Skeletal muscle tissue (tissue), 4 donors: ENCODE data around the gene EBF4. TPM values are rescaled to one million over a fixed set of nuclear protein-coding genes. Genes with fewer than 3 reads are reported as not detected.
A peak's percentile ranks its signal among the peaks of the same experiment; 100 is the strongest.

ENCODE experiments used
- H3K27ac ChIP-seq: one replicate; pipeline ENCODE4 v1.7.0; 2013; ENCODE audit warnings: mild to moderate bottlenecking, low read depth, low read length, inconsistent platforms
- H3K27me3 ChIP-seq, 3 donors: one replicate each; pipeline ENCODE4 v1.7.0; 2013; ENCODE audit warnings: low read length in 3 of 3; ENCODE audit not compliant: control insufficient read depth in 3 of 3, insufficient read depth in 3 of 3
- H3K36me3 ChIP-seq, 3 donors: one replicate each; pipeline ENCODE4 v1.7.0; 2013; ENCODE audit warnings: low read length in 3 of 3; ENCODE audit not compliant: control insufficient read depth in 3 of 3, insufficient read depth in 3 of 3
- H3K4me1 ChIP-seq, 3 donors: one replicate each; pipeline ENCODE4 v1.7.0; 2013; ENCODE audit warnings: low read length in 3 of 3, mild to moderate bottlenecking in 3 of 3; ENCODE audit not compliant: control insufficient read depth in 3 of 3, insufficient read depth in 3 of 3
- H3K4me3 ChIP-seq, 3 donors: one replicate each; pipeline ENCODE4 v1.7.0; 2013; ENCODE audit warnings: low read length in 3 of 3
- H3K9ac ChIP-seq, 3 donors: one replicate each; pipeline ENCODE4 v1.7.0; 2013; ENCODE audit warnings: low read length in 3 of 3, mild to moderate bottlenecking in 3 of 3, moderate library complexity in 2 of 3, low read depth in 1 of 3
- H3K9me3 ChIP-seq, 3 donors: one replicate each; pipeline ENCODE4 v1.7.0; 2013; ENCODE audit warnings: low read length in 3 of 3; ENCODE audit not compliant: control insufficient read depth in 3 of 3
- total RNA-seq: library from RNA; depleted of rRNA; stranded (reverse); fragments of >200 nt; gene quantifications from one replicate; pipeline ENCODE4 v1.2.3, GENCODE V29; 2014
- donor health status: Osteomylitis.

The EBF4 gene
- total RNA-seq, 1 donor from 2014 or later, result 2.6 TPM

DNA sequence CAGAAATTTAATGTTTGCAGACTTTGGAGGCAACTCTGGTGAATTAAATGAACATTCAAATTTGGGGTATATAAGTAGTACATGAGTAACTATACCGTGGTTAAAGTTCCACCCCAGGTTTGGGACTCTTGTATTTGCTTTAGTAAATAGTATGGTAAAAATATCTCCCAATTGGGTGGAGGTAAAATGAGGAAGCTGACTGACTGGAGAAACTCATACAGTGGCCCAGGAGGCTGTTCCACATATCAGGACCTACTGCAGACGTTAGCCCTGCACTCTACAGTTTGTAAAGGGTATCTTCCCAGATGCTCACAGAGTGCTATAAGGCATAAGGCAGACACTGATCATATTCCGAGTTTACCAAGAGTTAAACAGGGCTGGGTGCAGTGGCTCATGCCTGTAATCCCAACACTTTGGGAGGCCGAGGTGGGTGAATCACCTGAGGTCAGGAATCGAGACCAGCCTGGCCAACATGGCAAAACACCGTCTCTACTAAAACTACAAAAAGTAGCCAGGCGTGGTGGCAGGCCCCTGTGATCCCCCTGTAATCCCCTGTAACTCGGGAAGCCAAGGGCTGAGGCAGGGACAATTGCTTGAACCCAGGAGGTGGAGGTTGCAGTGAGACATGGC is 54.2 kb downstream of the EBF4 start:
- Histone ChIP-seq H3K27me3 (peaks cover 43 to 51% (median 51%) of the 10 kb centered on the region in 3 donors), H3K4me1 (peaks cover 4 to 6% (median 4%) of the 10 kb centered on the region in 3 donors), H3K9ac (no peak overlapping the region), H3K9me3 (no peaks in the 10 kb centered on the region), H3K27ac (no peak overlapping the region), H3K36me3 (no peaks in the 10 kb centered on the region), H3K4me3 (no peak overlapping the region)

- no peaks in the 10 kb centered on the region for H3K36me3 ChIP-seq
- no peaks in the 10 kb centered on the region for H3K9me3 ChIP-seq
- H3K27me3 ChIP-seq, result peaks cover 46 to 48% (median 46%) of the 10 kb centered on the region in 3 donors
- H3K4me3 ChIP-seq, result no peak overlapping the region
- peaks cover 7 to 11% (median 9%) of the 10 kb centered on the region in 3 donors for H3K4me1 ChIP-seq
- no peak overlapping the region for H3K9ac ChIP-seq
- H3K27ac ChIP-seq, result no peak overlapping the region
Observed at GRCh38 chr20:2747676-2748235, 55.2 kb downstream of the EBF4 start.

DNA sequence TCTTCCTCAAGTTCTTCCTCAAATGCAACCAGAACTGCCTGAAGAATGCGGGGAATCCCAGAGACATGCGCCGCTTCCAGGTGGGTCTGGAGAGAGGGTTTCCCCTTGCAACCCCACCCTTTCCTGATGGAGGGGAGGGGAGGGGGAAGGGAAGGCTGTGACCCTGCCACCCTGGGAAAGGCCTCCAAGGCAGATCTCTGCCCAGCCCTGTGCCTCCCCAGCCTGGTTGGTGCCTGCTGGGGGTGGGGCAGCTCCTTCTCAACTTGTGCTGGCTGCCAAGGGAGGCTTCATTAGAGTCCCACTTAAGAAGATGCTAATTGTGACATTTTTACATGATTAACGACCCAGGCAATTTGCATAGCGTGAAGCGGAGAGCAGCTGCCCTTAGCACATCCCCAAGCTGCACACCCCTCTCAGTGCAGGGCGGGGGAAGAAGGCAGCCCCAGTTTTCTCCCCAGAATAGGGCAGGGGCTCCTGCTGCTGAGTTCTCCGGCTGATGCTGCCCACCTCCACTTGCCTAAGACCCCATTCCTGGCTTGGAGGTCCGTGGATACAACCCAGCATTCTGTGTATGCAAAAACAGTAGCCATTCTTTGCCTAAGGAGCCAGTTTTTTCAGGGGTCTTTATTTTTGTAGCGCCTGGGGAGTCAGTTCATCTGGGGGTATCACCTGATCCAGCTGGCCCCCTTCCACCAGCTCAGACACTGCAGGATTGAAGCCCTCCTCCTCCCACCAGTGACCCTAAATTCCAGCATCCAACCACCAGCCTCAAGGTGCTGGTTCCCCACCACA is 56.2 kb downstream of the EBF4 start:
- peaks cover 15 to 18% (median 16%) of the 10 kb centered on the region in 3 donors for H3K4me1 ChIP-seq
- H3K4me3 ChIP-seq, result no peak overlapping the region
- no peaks in the 10 kb centered on the region for H3K9me3 ChIP-seq
- H3K27ac ChIP-seq, result no peak overlapping the region
- H3K27me3 ChIP-seq, result peaks cover 49 to 51% (median 51%) of the 10 kb centered on the region in 3 donors
- H3K9ac ChIP-seq, result no peak overlapping the region
- no peaks in the 10 kb centered on the region for H3K36me3 ChIP-seq

DNA sequence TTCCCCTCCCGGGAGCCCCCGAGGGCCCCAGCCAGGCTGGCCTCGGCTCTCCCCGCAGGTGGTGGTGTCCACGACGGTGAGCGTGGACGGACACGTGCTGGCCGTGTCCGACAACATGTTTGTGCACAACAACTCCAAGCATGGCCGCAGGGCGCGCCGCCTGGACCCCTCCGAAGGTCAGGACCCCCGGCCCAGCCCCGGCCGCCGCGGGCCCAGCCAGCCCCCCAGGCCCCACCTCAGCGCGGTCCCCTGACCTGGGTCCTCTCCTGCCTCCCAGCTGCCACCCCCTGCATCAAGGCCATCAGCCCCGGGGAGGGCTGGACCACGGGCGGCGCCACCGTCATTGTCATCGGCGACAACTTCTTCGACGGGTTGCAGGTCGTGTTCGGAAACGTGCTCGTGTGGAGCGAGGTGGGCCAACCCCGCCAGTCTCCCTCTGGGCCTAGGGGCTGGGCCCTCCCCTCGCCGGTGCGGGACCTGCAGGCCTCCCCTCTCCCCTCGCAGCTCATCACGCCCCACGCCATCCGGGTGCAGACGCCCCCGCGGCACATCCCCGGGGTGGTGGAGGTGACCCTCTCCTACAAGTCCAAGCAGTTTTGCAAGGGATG is 56.9 kb downstream of the EBF4 start:
- H3K4me3 ChIP-seq, result no peak overlapping the region
- H3K36me3 ChIP-seq, result no peaks in the 10 kb centered on the region
- H3K9ac ChIP-seq, result no peak overlapping the region
- H3K9me3 ChIP-seq, result no peaks in the 10 kb centered on the region
- no peak overlapping the region for H3K27ac ChIP-seq
- H3K4me1 ChIP-seq, result peaks cover 15 to 18% (median 16%) of the 10 kb centered on the region in 3 donors
- peaks cover 55 to 58% (median 58%) of the 10 kb centered on the region in 3 donors for H3K27me3 ChIP-seq

DNA sequence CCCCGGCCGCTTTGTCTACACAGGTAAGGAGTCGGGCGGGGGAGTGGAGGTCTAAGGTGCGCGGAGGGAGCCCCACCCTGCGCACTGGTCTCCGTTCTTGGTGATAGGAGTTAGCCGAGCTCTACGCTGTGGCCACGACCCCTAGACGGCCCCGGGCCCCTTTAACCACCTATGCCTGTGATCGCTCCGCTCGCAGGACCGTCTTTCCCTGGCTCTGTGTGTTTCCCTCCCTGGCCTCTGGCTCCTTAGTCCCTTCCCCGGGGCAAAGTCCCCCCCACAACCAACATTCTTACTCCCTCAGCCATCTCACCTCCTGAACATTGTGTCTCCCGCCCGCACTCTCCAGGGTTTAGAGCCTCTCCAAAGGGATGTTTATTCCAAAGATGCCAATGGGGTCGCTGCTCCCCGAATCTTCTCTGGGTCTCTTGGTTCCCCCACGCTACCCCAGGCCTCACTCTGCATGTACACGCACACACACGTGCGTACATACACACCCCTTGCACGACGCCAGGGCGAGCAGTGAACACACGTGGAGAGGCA is 57.4 kb downstream of the EBF4 start:
- Histone ChIP-seq H3K9me3 (no peaks in the 10 kb centered on the region), H3K9ac (no peak overlapping the region), H3K4me1 (peaks cover 15 to 18% (median 16%) of the 10 kb centered on the region in 3 donors), H3K36me3 (no peaks in the 10 kb centered on the region), H3K4me3 (no peak overlapping the region), H3K27me3 (peaks cover 61 to 64% (median 64%) of the 10 kb centered on the region in 3 donors), H3K27ac (no peak overlapping the region)

GRCh38 chr20:2750491-2751251 is 58.1 kb downstream of the EBF4 start:
- Histone ChIP-seq H3K27me3 (peaks cover 63 to 65% (median 63%) of the 10 kb centered on the region in 3 donors), H3K4me1 (peaks cover 15 to 18% (median 16%) of the 10 kb centered on the region in 3 donors), H3K4me3 (peak overlapping the region; percentile 14 to 49 (median 14))

DNA sequence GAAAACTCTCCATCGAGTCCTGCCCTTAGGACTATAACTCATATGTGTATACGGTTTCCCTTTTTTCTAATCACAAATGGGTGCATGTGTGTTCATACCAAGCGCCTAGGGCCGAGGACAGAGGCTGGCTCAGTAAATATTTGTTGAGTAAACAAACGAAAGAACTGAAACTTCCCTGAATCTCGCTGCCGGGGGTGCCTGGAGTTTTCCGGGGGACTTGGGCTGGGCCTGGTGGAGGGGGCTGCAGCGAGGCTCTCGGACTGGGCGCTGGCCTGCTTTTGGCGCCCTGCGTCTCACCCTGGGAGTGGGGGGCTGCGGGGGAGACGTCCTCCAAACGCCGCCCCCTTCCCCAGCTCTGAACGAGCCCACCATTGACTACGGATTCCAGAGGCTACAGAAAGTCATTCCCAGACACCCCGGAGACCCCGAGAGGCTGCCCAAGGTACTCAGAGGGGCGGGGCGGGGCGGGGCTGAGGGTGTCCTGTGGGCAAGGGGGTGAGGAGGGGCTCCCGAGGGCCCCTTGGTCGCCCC is 58.8 kb downstream of the EBF4 start:
- peaks cover 67 to 72% (median 70%) of the 10 kb centered on the region in 3 donors for H3K27me3 ChIP-seq
- peaks cover 15 to 18% (median 16%) of the 10 kb centered on the region in 3 donors for H3K4me1 ChIP-seq
- H3K4me3 ChIP-seq, result peak overlapping the region; percentile 5 to 35 (median 14)
- no peaks in the 10 kb centered on the region for H3K9me3 ChIP-seq
- no peaks in the 10 kb centered on the region for H3K36me3 ChIP-seq
- H3K27ac ChIP-seq, result no peak overlapping the region
- H3K9ac ChIP-seq, result peak overlapping the region in 1 of 3 donors; percentile 33

More at GRCh38 chr20:2750491-2751251, 58.1 kb downstream of the EBF4 start:
- Histone ChIP-seq H3K9ac (no peak overlapping the region), H3K36me3 (no peaks in the 10 kb centered on the region), H3K27ac (no peak overlapping the region), H3K9me3 (no peaks in the 10 kb centered on the region)

- H3K9ac ChIP-seq, result no peak overlapping the region
- no peak overlapping the region for H3K27ac ChIP-seq
- H3K4me3 ChIP-seq, result peak overlapping the region in 2 of 3 donors; percentile 5 to 41
- no peaks in the 10 kb centered on the region for H3K36me3 ChIP-seq
- H3K9me3 ChIP-seq, result no peaks in the 10 kb centered on the region
- H3K27me3 ChIP-seq, result peaks cover 73 to 78% (median 76%) of the 10 kb centered on the region in 3 donors
- peaks cover 15 to 18% (median 16%) of the 10 kb centered on the region in 3 donors for H3K4me1 ChIP-seq
Observed at GRCh38 chr20:2751878-2752566, 59.4 kb downstream of the EBF4 start.
